ENCODE data around the gene IL12RB2.

IL12RB2 gene

GRCh38 chr1:67327864-67328466 lies 20.3 kb downstream of the IL12RB2 start:
- no peak for TF ChIP-seq CTCF (IDR thresholded peaks at IDR 0.05)

GRCh38 chr1:67332653-67333529 lies 25.2 kb downstream of the IL12RB2 start:
- TF ChIP-seq CTCF (IDR thresholded peaks at IDR 0.05), result no peak

- TF ChIP-seq CTCF (IDR thresholded peaks at IDR 0.05), result no peak
These were observed 25.9 kb downstream of the IL12RB2 start for GRCh38 chr1:67333603-67334002.

- TF ChIP-seq CTCF (IDR thresholded peaks at IDR 0.05), result no peak
These were observed 27.7 kb downstream of the IL12RB2 start for GRCh38 chr1:67335411-67335810.

- no peak for TF ChIP-seq CTCF (IDR thresholded peaks at IDR 0.05)
These were observed 28.5 kb downstream of the IL12RB2 start for GRCh38 chr1:67336157-67336556.

DNA sequence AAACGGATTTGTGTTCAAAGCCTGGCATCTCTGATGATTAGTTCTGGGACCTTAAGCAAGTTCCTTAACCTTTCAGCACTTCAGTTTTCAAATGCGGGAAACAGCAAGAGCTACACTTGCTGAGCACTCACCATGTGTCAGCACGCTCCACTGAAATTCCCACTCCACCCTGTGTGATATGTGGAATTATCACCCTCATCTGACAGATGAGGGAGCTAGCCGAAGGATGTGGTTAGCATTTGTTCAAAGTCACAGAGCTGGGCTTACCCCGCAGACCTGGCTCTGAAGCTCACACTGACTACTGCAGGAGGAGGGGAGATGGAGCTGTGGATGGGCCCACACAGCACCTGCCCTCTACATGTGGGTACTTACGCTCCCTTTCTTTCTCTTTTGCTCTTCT lies 29.1 kb downstream of the IL12RB2 start:
- TF ChIP-seq CTCF (IDR thresholded peaks at IDR 0.05), result no peak

- TF ChIP-seq CTCF (IDR thresholded peaks at IDR 0.05), result no peak
These were observed 31.0 kb downstream of the IL12RB2 start for GRCh38 chr1:67338642-67339041.

Data from LNCAP (cell line).